KMS-11 (cell line): ENCODE results near the gene CGB2.

ENCODE experiments used
- H2AFZ ChIP-seq: fragments of 200-600 bp; sonication (generic); 2 replicates; pipeline ENCODE4 v1.6.1; 2016; ENCODE audit warnings: antibody characterized with exemption, mixed run types, low read depth
- H3K27ac ChIP-seq: fragments of 200-600 bp; sonication (generic); 2 replicates; pipeline ENCODE4 v1.6.1; 2016; ENCODE audit warnings: mild to moderate bottlenecking, mixed run types
- H3K27me3 ChIP-seq: fragments of 200-600 bp; sonication (generic); 2 replicates; pipeline ENCODE4 v1.6.1; 2017; ENCODE audit warnings: mild to moderate bottlenecking, low read depth, mixed run types, moderate library complexity; ENCODE audit not compliant: insufficient read depth
- H3K36me3 ChIP-seq: fragments of 200-600 bp; sonication (generic); 2 replicates; pipeline ENCODE4 v1.6.1; 2017; ENCODE audit warnings: mild to moderate bottlenecking, mixed run types; ENCODE audit not compliant: insufficient read depth
- H3K4me1 ChIP-seq: fragments of 200-600 bp; sonication (generic); 2 replicates; pipeline ENCODE4 v1.6.1; 2016; ENCODE audit warnings: mild to moderate bottlenecking, low read depth, mixed run types; ENCODE audit not compliant: poor library complexity, severe bottlenecking
- H3K4me2 ChIP-seq: fragments of 200-600 bp; sonication (generic); 2 replicates; pipeline ENCODE4 v1.7.0; 2016; ENCODE audit warnings: mild to moderate bottlenecking, mixed run types
- H3K4me3 ChIP-seq: fragments of 200-600 bp; sonication (generic); IDR thresholded peaks from 2 replicates; pipeline ENCODE4 v1.6.1; 2017; ENCODE audit warnings: low read depth, low read length, mixed read lengths; ENCODE audit not compliant: insufficient read depth
- H3K79me2 ChIP-seq: fragments of 200-600 bp; sonication (generic); 2 replicates; pipeline ENCODE4 v1.6.1; 2016; ENCODE audit warnings: low read depth, mixed run types; ENCODE audit not compliant: insufficient read depth
- H3K9ac ChIP-seq: fragments of 200-600 bp; sonication (generic); 2 replicates; pipeline ENCODE4 v1.6.1; 2016; ENCODE audit warnings: mild to moderate bottlenecking, mixed run types
- H4K20me1 ChIP-seq: fragments of 200-600 bp; sonication (generic); 2 replicates; pipeline ENCODE4 v1.6.1; 2016; ENCODE audit warnings: mild to moderate bottlenecking, mixed run types; ENCODE audit not compliant: insufficient read depth
- CTCF ChIP-seq: fragments of 200-600 bp; sonication (generic); conservative IDR thresholded peaks from 2 replicates; pipeline ENCODE4 v1.6.1; 2017; ENCODE audit warnings: low read depth, mild to moderate bottlenecking, antibody characterized with exemption, low read length, moderate library complexity, mixed read lengths

CGB2 gene

GRCh38 chr19:48993175-48994034, 38.3 kb upstream of the CGB2 start, which contains the start of the genes GYS1 and RUVBL2:
GYS1 (minus strand) TSS chr19:48993309; CDS start chr19:48993112, 197 bp downstream.
RUVBL2 (plus strand) TSS chr19:48993887; CDS start chr19:48993912, 25 bp downstream.
- peak within 1 kb of the TSS; percentile 73 for H3K27ac ChIP-seq
- peak within 1 kb of the TSS; percentile 100 for H3K4me2 ChIP-seq
- H4K20me1 ChIP-seq = no peaks in the 10 kb centered on the region
- H3K36me3 ChIP-seq = no peaks in the 10 kb centered on the region
- peak within 1 kb of the TSS; percentile 81 for H3K9ac ChIP-seq
- H3K27me3 ChIP-seq = no peaks in the 10 kb centered on the region
- peaks cover 31% of the 10 kb centered on the region for H3K4me1 ChIP-seq
- H2AFZ ChIP-seq = peak within 1 kb of the TSS; percentile 66
- H3K79me2 ChIP-seq = peaks cover 67% of the 10 kb centered on the region
- H3K4me3 ChIP-seq = peak within 1 kb of the TSS; percentile 60
- TF ChIP-seq CTCF = peak; percentile 85

- peak overlapping the region; percentile 53 for H2AFZ ChIP-seq
- H3K27ac ChIP-seq = peak overlapping the region; percentile 73
- no peaks in the 10 kb centered on the region for H3K36me3 ChIP-seq
- H4K20me1 ChIP-seq = no peaks in the 10 kb centered on the region
- peak overlapping the region; percentile 81 for H3K9ac ChIP-seq
- H3K4me3 ChIP-seq = no peak overlapping the region
- H3K79me2 ChIP-seq = peaks cover 69% of the 10 kb centered on the region
- peak overlapping the region; percentile 98 for H3K4me2 ChIP-seq
- no peaks in the 10 kb centered on the region for H3K27me3 ChIP-seq
- no peak for TF ChIP-seq CTCF
- peaks cover 31% of the 10 kb centered on the region for H3K4me1 ChIP-seq
Measured at GRCh38 chr19:48994035-48994386, 37.7 kb upstream of the CGB2 start.

DNA sequence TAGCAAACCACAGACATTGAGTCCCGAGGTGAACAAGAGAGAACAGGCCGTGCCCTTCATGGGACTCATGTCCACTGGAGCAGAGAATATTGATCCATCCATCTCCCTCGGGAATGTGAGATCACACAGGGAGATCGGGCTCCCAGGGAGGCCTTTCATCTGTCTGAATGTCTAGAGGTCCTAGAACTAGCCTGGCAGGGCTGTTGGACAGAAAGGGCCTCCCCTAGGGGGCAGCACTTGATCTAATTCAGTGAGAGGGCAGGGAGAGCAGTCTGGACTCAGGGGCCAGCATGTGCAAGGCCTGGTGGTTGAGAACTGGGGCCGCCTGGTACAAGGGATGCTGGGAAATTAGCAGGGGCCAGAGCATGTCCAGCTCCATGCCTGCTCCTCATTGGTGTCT, 33.7 kb upstream of the CGB2 start:
- H3K27ac ChIP-seq = no peak overlapping the region
- no peaks in the 10 kb centered on the region for H4K20me1 ChIP-seq
- peak; percentile 76 for TF ChIP-seq CTCF
- H3K36me3 ChIP-seq = no peaks in the 10 kb centered on the region
- H3K4me3 ChIP-seq = no peak overlapping the region
- H3K4me1 ChIP-seq = peaks cover 26% of the 10 kb centered on the region
- no peaks in the 10 kb centered on the region for H3K27me3 ChIP-seq
- H3K9ac ChIP-seq = no peak overlapping the region
- H2AFZ ChIP-seq = no peak overlapping the region
- H3K4me2 ChIP-seq = no peak overlapping the region
- H3K79me2 ChIP-seq = peaks cover 53% of the 10 kb centered on the region

DNA sequence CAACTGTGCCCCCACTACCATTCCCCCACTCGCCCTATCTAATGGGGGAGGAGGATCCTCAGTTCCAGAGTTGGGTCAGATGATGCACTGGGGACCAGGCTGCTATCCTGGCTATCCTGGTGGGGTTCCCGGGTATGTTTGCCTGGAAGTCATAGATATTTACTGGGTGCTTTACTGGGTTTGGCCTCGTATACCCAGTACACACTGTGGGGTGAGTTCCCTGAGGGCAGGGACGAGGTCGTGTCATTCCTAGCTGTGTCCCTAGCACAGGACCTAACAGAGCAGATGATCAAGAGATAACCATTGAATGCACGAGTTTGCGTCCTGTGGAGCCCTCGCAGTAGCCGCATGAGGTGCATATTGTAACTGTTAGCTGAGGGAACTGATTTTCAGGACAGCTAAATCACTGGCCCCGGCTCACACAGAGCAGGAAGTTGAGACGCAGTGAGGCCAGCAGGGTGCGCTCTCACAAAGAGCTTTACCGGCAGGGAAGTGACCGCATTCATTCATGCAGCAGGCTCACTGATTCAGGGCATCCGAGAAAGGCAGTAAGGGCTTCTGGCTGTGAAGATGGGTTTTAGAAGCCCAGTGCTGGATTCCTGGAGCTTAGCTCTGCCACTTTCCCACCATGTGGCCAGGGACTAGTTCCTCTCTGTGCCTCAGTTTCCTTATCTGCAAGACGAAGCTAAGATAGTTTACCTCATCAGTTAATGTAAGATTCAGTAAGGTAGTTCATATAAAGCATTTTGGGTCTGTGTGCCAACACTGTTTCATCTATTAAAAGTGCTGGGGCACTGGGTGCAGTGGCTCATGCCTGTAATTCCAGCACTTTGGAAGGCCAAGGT, 32.0 kb upstream of the CGB2 start:
- Histone ChIP-seq H3K27me3 (no peaks in the 10 kb centered on the region), H3K27ac (no peak overlapping the region), H3K79me2 (peaks cover 43% of the 10 kb centered on the region), H3K4me2 (no peak overlapping the region), H3K9ac (no peak overlapping the region), H3K4me3 (no peak overlapping the region), H4K20me1 (no peaks in the 10 kb centered on the region), H3K4me1 (peaks cover 23% of the 10 kb centered on the region), H3K36me3 (no peaks in the 10 kb centered on the region), H2AFZ (no peak overlapping the region)
- TF ChIP-seq CTCF = peak; percentile 52
